Stimulated activated CD4-positive, alpha-beta T cell treated with anti-CD3 and anti-CD28 coated beads, Interleukin-2, amount 100 ng/mL, for 24 hours (primary cell): Measurements from ENCODE around the gene SIN3B.

Experiments used
- DNase-seq, 2 donors: peaks; one replicate each; pipeline ENCODE4 v3.0.0-alpha.2; 2020

The SIN3B gene

GRCh38 chr19:16829822-16830289, 658 bp downstream of the SIN3B start:
- DNase-seq, result no peak

- DNase-seq, result no peak
Observed at GRCh38 chr19:16830679-16831078, 1.5 kb downstream of the SIN3B start.

DNA sequence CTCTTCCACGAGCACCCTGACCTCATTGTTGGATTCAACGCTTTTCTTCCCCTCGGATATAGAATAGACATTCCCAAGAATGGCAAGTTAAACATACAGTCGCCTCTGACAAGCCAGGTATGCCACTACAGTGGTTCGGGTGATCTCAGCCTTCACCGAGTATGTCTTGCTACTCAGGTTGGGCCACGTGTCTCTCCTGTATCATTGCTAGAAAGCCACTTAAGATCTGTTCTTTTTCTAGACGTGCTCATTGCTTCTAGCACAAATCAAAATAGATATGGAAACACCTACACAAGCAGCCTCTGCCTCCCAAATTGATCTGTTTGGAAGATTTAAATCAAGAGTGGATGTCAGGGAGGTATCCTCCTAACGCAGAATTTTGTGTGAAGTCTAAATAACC, 2.3 kb downstream of the SIN3B start:
- DNase-seq, result no peak

DNA sequence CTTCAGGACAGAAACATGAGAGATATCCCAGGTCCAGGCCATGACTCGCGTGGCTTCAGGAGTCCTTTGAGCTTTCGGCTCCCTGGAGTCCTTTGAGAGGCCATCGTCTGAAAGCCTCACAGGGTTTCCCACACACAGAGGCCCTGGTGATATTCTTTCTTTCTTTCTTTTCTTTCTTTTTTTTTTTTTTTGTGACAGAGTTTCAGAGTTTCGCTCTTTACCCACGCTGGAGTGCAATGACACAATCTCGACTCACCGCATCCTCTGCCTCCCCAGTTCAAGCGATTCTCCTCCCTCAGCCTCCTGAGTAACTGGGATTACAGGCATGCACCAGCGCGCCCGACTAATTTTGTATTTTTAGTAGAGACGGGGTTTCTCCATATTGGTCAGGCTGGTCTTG, 5.5 kb downstream of the SIN3B start:
- no peak for DNase-seq

DNA sequence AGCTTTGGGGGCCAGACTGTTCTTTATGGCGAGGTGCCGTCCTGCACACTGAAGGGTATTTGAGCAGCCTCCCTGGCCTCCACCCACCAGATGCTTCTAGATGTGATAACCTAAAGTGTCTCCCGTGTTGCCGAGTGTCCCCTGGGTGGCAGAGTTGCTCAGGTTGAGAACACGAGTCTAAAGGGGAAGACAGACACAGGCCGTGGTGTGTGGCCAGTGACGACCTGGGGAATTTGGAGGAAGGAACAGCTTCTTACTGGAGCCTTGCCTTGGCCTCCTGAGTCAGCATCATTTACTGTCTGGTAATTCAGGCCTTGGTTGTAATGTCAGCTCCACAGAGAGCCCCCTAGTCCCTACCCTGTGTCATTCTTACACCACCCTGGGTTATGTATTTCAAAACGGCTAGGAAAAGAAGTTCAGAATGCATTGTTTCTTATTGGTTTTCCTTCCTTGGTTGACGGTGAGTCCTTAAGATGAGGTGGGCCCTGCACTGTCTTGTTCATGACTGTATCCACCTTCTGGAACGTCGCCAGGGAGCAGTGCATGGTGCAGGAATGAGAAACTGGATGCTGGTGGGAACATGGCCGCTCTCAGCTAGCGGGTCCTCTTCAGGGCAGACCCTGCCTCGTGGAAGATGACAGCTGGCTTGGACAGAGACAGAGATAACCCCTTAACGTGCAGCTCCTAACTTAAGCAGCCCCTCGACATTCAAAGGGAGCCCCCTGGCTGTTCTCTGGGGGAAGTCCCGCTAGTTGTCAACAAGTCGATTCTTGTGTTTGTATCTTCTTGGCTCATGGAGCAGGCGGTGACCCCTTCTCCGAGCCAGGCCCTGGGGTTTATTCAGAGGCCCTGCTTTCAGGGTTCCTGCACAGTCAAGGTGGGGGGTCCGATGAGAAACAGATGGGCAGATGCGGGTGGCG, 7.2 kb downstream of the SIN3B start:
- DNase-seq, result no peak

DNA sequence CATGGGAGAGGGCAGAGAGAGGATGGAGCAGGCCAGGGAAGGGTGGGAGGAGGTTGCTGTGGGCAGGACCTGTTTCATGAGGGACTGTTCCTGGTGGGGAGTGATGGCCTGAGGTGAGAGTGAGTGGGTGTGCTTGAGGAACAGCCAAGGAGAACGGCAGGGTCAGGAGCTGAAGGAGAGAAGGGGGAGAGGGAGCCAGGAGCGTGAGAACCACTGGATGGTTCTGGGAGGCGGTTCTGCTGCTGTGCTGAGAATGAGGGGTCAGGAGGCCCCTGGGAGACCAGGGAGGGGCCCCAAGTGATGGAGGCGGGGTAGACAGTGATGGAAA, 7.8 kb downstream of the SIN3B start:
- DNase-seq, result no peak

DNA sequence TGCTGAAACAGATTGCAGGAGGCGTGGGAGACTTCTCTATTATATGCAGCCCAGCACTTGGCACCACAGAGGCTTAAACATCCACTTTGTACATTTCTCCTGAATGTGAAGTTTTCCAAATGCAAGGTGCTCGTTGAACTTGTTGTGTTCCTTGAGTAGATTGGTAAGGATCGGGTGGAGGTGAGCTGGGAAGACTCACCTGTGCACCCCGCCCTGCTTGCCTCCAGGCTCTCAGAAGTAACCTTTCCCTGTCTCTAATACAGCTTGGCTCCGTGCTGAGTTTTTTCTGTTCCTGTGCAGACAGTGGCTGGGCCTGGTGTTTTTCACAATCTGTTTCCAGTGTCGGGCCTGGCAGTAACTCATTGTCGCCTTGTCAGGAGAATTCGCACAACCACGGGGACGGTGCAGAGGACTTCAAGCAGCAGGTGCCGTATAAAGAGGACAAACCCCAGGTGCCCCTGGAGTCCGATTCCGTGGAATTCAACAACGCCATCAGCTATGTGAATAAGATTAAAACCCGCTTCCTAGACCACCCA, 12.3 kb downstream of the SIN3B start:
- DNase-seq, result no peak

- DNase-seq, result no peak
Observed at GRCh38 chr19:16846901-16847300, 17.7 kb downstream of the SIN3B start.

DNA sequence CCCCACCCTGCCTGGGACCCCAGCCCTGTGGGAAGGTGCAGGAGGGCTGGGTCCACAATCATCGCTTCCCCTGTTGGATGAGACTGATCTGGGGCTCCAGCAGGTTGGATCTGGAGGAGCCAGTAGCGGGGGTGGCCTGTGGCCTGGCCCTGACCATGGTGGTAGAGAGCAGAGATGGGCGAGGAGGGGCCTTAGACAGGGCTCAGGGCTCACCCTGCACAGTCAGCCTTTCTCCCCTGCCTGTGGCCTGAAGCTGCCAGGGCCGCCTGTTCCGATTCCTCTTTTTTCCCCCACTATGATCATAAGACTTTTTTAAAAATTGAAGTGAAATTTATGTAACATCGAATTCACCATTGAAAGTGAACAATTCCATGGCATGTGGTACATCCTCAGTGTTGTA, 18.2 kb downstream of the SIN3B start:
- DNase-seq, result no peak

DNA sequence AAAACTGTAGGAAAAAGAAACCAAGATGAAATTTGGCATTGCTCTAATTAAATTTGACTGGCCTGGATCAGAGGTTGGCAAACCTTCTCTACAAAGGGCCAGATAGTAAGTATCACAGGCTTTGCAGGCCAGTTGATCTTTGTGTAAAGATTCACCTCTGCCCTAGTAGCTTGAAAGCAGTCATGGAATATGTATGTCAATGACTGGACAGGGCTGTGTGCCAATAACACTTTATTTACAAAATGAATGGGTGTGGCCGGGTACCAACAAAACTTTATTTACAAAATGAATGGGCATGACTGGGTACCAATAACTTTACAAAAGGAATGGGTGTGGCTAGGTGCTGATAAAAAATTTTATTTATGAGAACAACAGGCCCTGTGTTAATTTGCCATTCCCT, 20.0 kb downstream of the SIN3B start:
- no peak for DNase-seq

DNA sequence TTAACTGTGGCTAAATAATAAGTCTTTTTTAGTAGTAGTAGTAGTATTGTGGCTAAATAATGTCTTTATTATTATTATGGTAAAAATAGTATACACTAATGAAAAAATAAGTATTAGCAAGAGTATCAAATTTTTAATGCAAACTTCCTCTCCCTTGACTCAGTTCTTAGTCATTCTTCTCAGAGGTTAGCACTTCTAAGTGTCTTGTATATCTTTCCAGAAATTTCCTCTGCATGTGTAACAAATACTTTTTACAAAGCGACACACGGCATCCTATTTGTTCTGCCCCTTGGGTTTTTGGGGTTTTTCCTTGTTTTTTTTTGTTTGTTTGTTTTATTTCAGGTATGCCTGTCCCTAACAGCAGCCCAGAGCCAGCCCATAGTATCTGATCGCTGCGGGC, 20.9 kb downstream of the SIN3B start:
- no peak for DNase-seq

- DNase-seq, result no peak
Observed at GRCh38 chr19:16851031-16851712, 22.0 kb downstream of the SIN3B start.

- DNase-seq, result no peak
Observed at GRCh38 chr19:16853066-16853465, 23.9 kb downstream of the SIN3B start.

- no peak for DNase-seq
Observed at GRCh38 chr19:16856091-16856490, 26.9 kb downstream of the SIN3B start.

DNA sequence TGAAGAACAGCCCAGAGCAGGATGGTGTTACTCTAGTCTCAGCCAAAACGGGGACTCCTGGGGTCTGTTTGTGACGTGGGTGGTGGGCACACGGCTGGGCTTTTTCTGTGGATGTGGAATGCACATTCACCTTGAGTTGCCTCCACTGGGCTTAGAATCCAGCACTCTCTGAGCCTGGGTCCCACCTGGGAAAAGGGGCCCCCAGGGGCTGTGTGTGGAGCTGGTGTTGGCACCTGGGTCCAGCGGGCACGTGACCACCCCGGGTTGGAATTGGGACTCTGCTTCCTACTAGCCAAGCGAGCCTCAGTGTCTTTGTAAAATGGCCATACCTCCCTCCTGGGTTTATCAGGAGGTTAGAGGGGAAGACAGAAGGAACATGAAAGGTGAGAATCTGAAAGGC, 30.4 kb downstream of the SIN3B start:
- no peak for DNase-seq

DNA sequence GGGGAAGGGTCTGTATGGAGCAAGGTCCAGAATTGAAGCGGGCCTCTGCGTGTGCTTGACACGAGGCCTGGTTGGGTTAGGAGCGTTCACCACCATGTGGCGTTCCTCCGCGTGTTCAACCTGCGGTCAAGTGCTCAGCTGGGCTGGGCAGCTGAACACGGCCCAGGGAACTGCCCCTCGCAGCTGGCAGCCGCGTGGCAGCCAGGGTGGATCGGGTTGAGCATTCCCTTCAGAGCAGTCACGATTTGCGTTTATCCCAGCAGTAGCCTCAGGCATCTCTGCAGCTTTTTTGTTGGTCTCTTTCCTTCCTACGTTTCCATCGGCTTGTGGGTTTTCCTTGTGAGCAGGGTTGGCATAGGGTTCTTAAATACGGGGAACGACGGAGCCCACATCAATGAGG, 30.9 kb downstream of the SIN3B start:
- DNase-seq, result no peak

GRCh38 chr19:16861011-16861410, 31.8 kb downstream of the SIN3B start:
- DNase-seq, result no peak

- DNase-seq, result no peak
Observed at GRCh38 chr19:16861834-16862233, 32.6 kb downstream of the SIN3B start.

DNA sequence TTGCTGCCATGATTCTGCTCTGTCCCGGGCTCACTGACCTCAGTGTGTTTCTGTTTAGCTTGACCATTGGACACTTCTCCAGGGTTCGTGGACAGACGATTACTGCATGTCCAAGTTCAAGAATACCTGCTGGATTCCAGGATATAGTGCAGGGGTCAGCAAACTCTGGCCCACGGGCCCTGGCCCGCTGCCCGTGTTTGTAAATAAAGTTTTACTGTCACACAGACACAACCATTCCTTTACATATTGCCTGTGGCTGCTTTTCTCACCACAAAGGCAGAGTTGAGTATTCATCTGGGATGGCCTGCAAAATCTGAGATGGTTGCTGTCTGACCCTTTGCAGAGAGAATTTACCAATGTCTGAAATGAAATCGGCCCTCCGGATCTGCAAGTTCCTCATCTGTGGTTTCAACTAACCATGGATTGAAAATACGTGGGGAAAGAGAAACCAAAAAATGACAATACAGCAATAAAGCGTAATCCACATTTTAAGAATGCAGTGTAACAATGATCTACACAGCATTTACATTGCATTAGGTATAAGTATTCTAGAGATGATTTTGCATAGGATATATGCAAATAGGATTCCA, 33.7 kb downstream of the SIN3B start:
- no peak for DNase-seq

GRCh38 chr19:16867211-16867610, 38.0 kb downstream of the SIN3B start:
- no peak for DNase-seq

GRCh38 chr19:16868423-16869130, 39.4 kb downstream of the SIN3B start:
- no peak for DNase-seq

DNA sequence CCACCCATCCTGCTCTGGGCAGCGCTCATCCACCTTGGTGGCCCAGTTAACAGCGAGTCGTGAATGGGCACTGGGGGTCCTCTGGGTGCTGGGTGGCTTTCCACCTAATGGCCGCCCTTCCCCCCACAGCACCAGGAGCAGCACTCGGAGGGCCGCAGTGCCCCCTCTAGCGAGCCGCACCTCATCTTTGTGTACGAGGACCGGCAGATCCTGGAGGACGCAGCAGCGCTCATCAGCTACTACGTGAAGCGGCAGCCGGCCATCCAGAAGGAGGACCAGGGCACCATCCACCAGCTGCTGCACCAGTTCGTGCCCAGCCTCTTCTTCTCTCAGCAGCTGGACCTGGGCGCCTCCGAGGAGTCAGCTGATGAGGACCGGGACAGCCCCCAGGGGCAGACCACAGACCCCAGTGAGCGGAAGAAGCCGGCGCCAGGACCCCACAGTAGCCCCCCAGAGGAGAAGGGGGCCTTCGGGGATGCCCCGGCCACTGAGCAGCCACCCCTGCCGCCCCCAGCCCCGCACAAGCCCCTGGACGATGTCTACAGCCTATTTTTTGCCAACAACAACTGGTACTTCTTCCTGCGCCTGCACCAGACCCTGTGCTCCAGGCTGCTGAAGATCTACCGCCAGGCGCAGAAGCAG, 40.3 kb downstream of the SIN3B start:
- no peak for DNase-seq

- DNase-seq, result no peak
Observed at GRCh38 chr19:16871871-16872270, 42.7 kb downstream of the SIN3B start.
